Body of pancreas (tissue), 4 donors: Measurements from ENCODE around the gene GP9. TPM values are rescaled to one million over a fixed set of nuclear protein-coding genes. Genes with fewer than 3 reads are reported as not detected.

Experiments used
- ATAC-seq: fragments of 150-250 bp; one replicate; pipeline ENCODE4 v1.9.1; 2016
- DNase-seq, 4 donors: peaks; one replicate each; pipeline ENCODE4 v3.0.0-alpha.2; 2019
- H3K27ac ChIP-seq, 4 donors: fragments of 200-600 bp; sonication (generic); 1 replicate in 3 of 4; 2 replicates in 1 of 4; pipeline versions ENCODE4 v1.5.1 to v1.6.1; 2016 to 2019; ENCODE audit warnings: mild to moderate bottlenecking in 1 of 4, mixed read lengths in 1 of 4, moderate library complexity in 1 of 4
- H3K27me3 ChIP-seq, 2 donors: fragments of 200-600 bp; sonication (generic); one replicate each; pipeline ENCODE4 v1.6.0; 2016; ENCODE audit warnings: mild to moderate bottlenecking in 1 of 2
- H3K36me3 ChIP-seq, 2 donors: fragments of 200-600 bp; sonication (generic); replicated peaks in 1 of 2; 2 replicates each; pipeline ENCODE4 v1.5.1; 2016; ENCODE audit warnings: low read depth in 2 of 2; ENCODE audit not compliant: insufficient read depth in 1 of 2
- H3K4me1 ChIP-seq: fragments of 200-600 bp; sonication (generic); one replicate; pipeline ENCODE4 v1.6.0; 2016
- H3K4me3 ChIP-seq, 2 donors: fragments of 200-600 bp; sonication (generic); 1 replicate in 1 of 2; 2 replicates in 1 of 2; pipeline ENCODE4 v1.5.1; 2016 to 2019
- H3K9me3 ChIP-seq, 3 donors: fragments of 200-600 bp; sonication (generic); 1 replicate in 2 of 3; 2 replicates in 1 of 3; pipeline ENCODE4 v1.5.1; 2016
- CTCF ChIP-seq, 7 experiments: fragments of 450-650 bp in 4 of 7; fragments of 200-600 bp in 3 of 7; sonication (generic) in 3 of 7; IDR thresholded peaks; one replicate each; pipeline ENCODE4 v1.5.1; 2016 to 2019; ENCODE audit warnings: antibody characterized with exemption in 7 of 7
- POLR2A ChIP-seq, 3 donors: fragments of 450-650 bp; IDR thresholded peaks; one replicate each; pipeline ENCODE4 v1.6.1; 2016; ENCODE audit warnings: antibody characterized with exemption in 3 of 3, mild to moderate bottlenecking in 2 of 3
- WGBS, 2 donors: methylation state at CpG; one replicate each; pipeline ENCODE4 v1.1.5; 2017; 5-methylcytosine and 5-hydroxymethylcytosine counted together
- intact Hi-C: fragments of 100-400 bp; cut with DNase I; formaldehyde crosslinking; loops from one replicate; pipeline ENCODE4 v1.15.1; 2023
- total RNA-seq, 2 donors: library from RNA; depleted of rRNA; stranded (reverse); fragments of >200 nt; gene quantifications; one replicate each; pipeline ENCODE4 v1.1.0, GENCODE V29; 2016

The GP9 gene
- total RNA-seq, 2 donors from 2014 or later, result not detected

- no peaks in the 10 kb centered on the region for H3K27me3 ChIP-seq
- peak overlapping the region in 2 of 4 donors; percentile 26 to 38 for H3K27ac ChIP-seq
- no peak for DNase-seq
- H3K4me3 ChIP-seq, result no peak overlapping the region
- H3K9me3 ChIP-seq, result no peaks in the 10 kb centered on the region
- intact Hi-C loops, result no loop called here
- H3K36me3 ChIP-seq, result no peaks in the 10 kb centered on the region
- 54 to 68% methylated on average over 17 to 18 of the region's 19 CpGs for WGBS, 2 donors
- TF ChIP-seq CTCF (IDR thresholded peaks at IDR 0.05) (no peak), POLR2A (IDR thresholded peaks at IDR 0.05) (no peak)
- ATAC-seq, result peak; percentile 33
- no peaks in the 10 kb centered on the region for H3K4me1 ChIP-seq
These were observed 45.0 kb upstream of the GP9 start for GRCh38 chr3:129015388-129016105.

GRCh38 chr3:129016356-129016719 is 44.2 kb upstream of the GP9 start:
- 41 to 58% methylated on average over 4 to 6 of the region's 6 CpGs for WGBS, 2 donors

GRCh38 chr3:129016720-129017483 is 43.7 kb upstream of the GP9 start:
- intact Hi-C loops, result no loop called here
- Histone ChIP-seq H3K27ac (peak overlapping the region in 1 of 4 donors; percentile 8), H3K27me3 (no peaks in the 10 kb centered on the region), H3K36me3 (no peaks in the 10 kb centered on the region), H3K4me1 (no peaks in the 10 kb centered on the region), H3K9me3 (no peaks in the 10 kb centered on the region), H3K4me3 (no peak overlapping the region)
- WGBS, 2 donors, result 82 to 83% methylated on average over 8 to 14 of the region's 14 CpGs
- DNase-seq (no peak), ATAC-seq (no peak)
- no peak for TF ChIP-seq CTCF (IDR thresholded peaks at IDR 0.05)
- no peak for TF ChIP-seq POLR2A (IDR thresholded peaks at IDR 0.05)

More at GRCh38 chr3:129016356-129016719, 44.2 kb upstream of the GP9 start:
- Histone ChIP-seq H3K27me3 (no peaks in the 10 kb centered on the region), H3K9me3 (no peaks in the 10 kb centered on the region), H3K4me1 (no peaks in the 10 kb centered on the region), H3K36me3 (no peaks in the 10 kb centered on the region), H3K4me3 (no peak overlapping the region), H3K27ac (peak overlapping the region in 2 of 4 donors; percentile 8 to 38)
- TF ChIP-seq POLR2A (IDR thresholded peaks at IDR 0.05) (no peak), CTCF (IDR thresholded peaks at IDR 0.05) (peak in 1 of 7 experiments; percentile 6)
- DNase-seq (peak in 1 of 4 donors; percentile 36), ATAC-seq (no peak)
- intact Hi-C loops, result no loop called here

- intact Hi-C loops, result no loop called here
- no peak for ATAC-seq
- H3K4me1 ChIP-seq, result no peaks in the 10 kb centered on the region
These were observed 43.1 kb upstream of the GP9 start for GRCh38 chr3:129017484-129017899.

More at GRCh38 chr3:129017484-129017899, 43.1 kb upstream of the GP9 start:
- 57 to 61% methylated on average over 7 of the region's 7 CpGs for WGBS, 2 donors
- Histone ChIP-seq H3K4me3 (no peak overlapping the region), H3K36me3 (no peaks in the 10 kb centered on the region), H3K27me3 (no peaks in the 10 kb centered on the region), H3K27ac (peak overlapping the region in 1 of 4 donors; percentile 8), H3K9me3 (no peaks in the 10 kb centered on the region)
- DNase-seq, result no peak
- TF ChIP-seq POLR2A (IDR thresholded peaks at IDR 0.05) (no peak), CTCF (IDR thresholded peaks at IDR 0.05) (no peak)
